OCI-LY3 (cell line): Measurements from ENCODE around the gene DDI2.

Source experiments
- CTCF ChIP-seq: fragments of 200-600, 300-600 bp; sonication (generic); IDR thresholded peaks from 2 replicates; pipeline ENCODE4 v1.5.1; 2014; ENCODE audit warnings: antibody characterized with exemption, low read length, low read depth
- EZH2phosphoT487 ChIP-seq: fragments of 200-600 bp; shearing (Covaris generic); IDR thresholded peaks from 2 replicates; pipeline ENCODE4 v1.6.1; 2018; ENCODE audit warnings: antibody characterized with exemption, mixed run types, low read depth

- TF ChIP-seq EZH2phosphoT487 (no peak), CTCF (no peak)
Measured at GRCh38 chr1:15684042-15684461, 66.8 kb downstream of the DDI2 start, which contains the start of gene PLEKHM2.
